PC-3 (cell line): Measurements from ENCODE around the gene BRD9.

Experiments
- EZH2 ChIP-seq: fragments of 300-600 bp; sonication (generic); IDR thresholded peaks from one replicate; pipeline ENCODE4 v1.6.1; 2017; ENCODE audit warnings: antibody characterized with exemption, mild to moderate bottlenecking, low read length; ENCODE audit not compliant: unreplicated experiment
- TF ChIP-seq, protein P1 (sequence below): fragments of 300-600 bp; sonication (generic); conservative IDR thresholded peaks from 2 replicates; pipeline ENCODE4 v1.5.1; 2017; ENCODE audit warnings: antibody characterized with exemption, low read depth, mild to moderate bottlenecking, low read length

DNA sequence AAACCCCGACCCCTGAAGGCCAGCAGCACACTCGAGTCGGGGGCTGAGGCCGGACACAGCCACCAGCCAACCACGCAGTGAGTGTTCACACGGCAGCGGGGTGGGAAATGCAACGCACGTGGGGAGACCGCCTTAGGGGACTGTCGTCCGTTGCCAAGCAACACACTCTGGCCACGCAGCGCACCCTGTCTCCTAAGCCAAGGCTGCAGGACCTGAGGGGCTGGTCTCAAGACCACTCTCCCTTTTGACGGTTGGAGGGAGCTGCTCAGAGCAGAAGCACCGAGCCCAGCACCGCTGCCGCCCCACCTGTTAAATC lies 7.5 kb downstream of the BRD9 start:
- TF ChIP-seq, protein P1, sequence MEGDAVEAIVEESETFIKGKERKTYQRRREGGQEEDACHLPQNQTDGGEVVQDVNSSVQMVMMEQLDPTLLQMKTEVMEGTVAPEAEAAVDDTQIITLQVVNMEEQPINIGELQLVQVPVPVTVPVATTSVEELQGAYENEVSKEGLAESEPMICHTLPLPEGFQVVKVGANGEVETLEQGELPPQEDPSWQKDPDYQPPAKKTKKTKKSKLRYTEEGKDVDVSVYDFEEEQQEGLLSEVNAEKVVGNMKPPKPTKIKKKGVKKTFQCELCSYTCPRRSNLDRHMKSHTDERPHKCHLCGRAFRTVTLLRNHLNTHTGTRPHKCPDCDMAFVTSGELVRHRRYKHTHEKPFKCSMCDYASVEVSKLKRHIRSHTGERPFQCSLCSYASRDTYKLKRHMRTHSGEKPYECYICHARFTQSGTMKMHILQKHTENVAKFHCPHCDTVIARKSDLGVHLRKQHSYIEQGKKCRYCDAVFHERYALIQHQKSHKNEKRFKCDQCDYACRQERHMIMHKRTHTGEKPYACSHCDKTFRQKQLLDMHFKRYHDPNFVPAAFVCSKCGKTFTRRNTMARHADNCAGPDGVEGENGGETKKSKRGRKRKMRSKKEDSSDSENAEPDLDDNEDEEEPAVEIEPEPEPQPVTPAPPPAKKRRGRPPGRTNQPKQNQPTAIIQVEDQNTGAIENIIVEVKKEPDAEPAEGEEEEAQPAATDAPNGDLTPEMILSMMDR: no peak
- no peak for TF ChIP-seq EZH2
